ENCODE measurements around the gene COQ10A.
A peak's percentile ranks its signal among the peaks of the same experiment; 100 is the strongest.
"Not testable (repeated sequence)": the region's sequence is repeated elsewhere in the genome, so short reads cannot be mapped to it uniquely, and the experiment has no call there.

COQ10A gene

GRCh38 chr12:56244494-56244893, 22.2 kb upstream of the COQ10A start:
- no peak for DNase-seq

DNA sequence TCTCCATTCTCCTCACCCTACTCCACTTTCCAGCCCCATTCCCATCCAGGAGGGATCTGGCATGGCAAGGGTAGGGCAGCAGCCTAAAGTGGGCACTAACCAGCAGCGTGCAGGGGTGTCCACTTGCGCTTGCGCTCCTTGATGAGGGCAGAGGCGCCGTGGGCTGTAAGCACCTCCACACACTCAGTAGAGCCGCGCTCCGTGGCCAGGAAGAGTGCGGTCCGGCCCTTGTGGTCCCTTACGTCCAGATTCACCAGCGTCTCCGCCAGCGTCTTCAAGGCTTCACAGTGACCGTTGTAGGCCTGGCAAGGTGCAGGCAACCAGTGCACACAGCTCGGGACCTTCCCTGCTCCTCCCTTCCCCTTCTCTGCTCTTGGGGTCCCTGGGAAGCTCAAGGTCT, 18.8 kb upstream of the COQ10A start:
- no peak for DNase-seq

- DNase-seq = no peak
Measured at GRCh38 chr12:56248711-56249110, 18.0 kb upstream of the COQ10A start.

DNA sequence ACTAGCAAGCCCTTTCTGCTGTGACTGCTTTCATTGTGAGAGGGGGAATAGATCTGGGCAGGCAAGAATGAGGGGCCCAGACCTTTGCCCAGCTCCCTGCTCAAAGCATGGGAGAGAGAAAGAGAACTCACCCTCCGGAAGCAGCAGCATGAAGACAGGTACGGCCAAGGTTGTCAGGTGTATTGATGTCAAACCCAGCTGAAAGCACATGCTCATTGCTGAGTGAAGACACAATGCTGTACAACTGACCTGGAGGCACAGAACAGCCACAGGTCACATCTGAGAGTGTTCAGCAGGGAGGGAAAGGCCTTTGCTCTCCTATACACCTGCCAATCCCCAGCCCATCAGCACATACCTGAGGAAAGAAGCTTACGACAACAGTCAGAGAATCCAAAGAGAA, 14.1 kb upstream of the COQ10A start:
- no peak for DNase-seq

- DNase-seq = no peak
Measured at GRCh38 chr12:56253091-56253490, 13.7 kb upstream of the COQ10A start.

GRCh38 chr12:56255671-56256070, 11.1 kb upstream of the COQ10A start:
- no peak for DNase-seq

GRCh38 chr12:56256326-56256960, 10.3 kb upstream of the COQ10A start:
- DNase-seq = no peak

GRCh38 chr12:56257071-56257470, 9.7 kb upstream of the COQ10A start:
- no peak for DNase-seq

GRCh38 chr12:56257491-56258067, 9.2 kb upstream of the COQ10A start:
- DNase-seq = no peak

GRCh38 chr12:56258068-56258819, 8.5 kb upstream of the COQ10A start, which contains the start of gene ANKRD52:
Gene ANKRD52 (minus strand): TSS chr12:56258384. CDS start chr12:56258269, 115 bp downstream.
- peak; percentile 62 for DNase-seq

GRCh38 chr12:56258820-56259183, 7.9 kb upstream of the COQ10A start:
- peak; percentile 5 for DNase-seq

DNA sequence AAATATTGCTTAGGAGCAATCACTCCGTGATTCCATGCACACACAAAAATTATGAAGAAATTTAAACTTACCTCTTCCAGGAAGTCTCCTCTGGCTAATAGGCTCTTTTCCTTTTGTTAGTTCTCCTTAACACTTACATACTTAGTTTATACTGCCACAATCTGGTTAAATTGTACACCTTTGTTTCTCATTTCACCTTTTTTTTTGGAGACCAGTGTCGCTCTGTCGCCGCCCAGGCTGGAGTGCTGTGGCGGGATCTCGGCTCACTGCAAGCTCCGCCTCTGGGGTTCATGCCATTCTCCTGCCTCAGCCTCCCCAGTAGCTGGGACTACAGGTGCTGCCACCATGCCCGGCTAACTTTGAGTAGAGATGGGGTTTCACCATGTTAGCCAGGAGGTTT, 6.4 kb upstream of the COQ10A start:
- no peak for DNase-seq

DNA sequence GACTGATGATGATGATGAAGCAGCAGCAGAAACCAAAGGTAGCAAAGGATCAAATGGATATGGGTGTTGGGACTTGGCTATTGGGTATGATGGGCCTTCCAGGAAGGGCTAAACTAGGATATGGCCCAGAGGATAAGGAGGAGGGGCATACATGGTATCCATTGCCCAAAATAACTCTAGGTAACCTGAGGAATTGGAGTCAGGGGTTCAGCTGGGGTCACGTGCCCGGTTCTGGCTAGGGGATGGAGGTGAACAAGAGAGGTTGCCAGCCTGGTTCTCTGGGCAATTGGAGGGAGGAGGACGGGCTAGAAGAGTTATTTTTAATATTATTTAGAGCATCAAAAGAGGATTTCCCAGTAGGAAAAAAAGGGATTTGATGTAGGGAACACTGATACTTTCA, 5.8 kb upstream of the COQ10A start:
- no peak for DNase-seq

DNA sequence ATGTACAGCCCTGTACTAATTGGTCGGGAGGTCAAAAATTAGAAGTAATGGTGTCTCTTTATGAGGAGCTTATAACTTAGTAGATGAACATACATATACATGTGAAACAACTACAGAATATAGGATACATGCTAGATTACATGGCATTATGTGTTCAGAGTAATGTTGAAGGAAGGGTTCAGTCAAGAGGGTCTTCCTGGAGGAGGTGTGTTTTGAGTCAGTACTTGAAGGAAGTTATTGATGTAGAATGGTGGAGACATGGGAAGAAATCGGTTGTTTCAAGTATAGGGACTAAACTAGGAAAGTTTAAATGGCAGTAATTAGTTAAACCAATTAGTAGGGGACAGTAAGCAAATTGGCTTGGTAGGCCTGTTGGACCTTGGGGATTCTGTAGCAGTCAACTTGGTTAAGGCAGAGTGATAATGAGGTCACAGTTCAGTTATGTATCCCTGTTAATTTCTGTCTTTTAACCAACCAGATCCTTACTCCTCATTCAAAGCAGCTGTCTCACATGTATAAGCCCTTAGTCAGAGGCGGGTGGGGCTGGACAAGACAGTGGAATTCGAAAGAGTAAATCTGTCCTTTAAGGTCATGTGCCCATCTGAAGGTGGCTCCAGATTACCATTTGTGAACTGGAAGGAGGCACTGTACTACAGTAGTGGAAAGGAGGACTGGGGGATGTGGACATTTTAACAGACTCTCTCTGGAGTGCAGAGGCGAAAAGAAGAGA, 5.1 kb upstream of the COQ10A start:
- DNase-seq = no peak

- not testable (repeated sequence) for DNase-seq
Measured at GRCh38 chr12:56262955-56263354, 3.8 kb upstream of the COQ10A start.

DNA sequence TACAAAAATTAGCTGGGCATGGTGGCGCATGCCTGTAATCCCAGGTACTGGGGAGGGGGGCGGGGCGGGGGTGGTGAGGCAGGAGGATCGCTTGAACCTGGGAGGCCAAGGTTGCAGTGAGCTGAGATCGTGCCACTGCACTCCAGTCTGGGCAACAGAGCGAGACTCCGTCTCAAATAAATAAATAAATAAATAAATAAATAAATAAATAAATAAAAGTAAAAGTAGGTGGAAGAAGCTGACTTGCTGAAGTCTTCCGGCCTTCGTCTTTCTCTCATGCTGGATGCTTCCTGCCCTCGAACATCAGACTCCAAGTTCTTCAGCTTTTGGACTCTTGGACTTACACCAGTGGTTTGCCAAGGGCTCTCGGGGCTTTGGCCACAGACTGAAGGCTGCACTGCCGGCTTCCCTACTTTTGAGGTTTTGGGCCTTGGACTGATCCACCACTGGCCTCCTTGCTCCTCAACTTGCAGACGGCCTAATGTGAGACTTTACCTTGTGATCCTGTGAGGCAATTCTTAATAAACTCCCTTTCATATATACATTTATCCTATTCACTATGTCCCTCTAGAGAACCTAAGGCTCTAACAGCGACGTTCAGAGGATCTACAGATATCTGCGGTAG, 562 bp upstream of the COQ10A start:
- DNase-seq = not testable (repeated sequence)

GRCh38 chr12:56267443-56268071, 815 bp downstream of the COQ10A start:
- DNase-seq = no peak

DNA sequence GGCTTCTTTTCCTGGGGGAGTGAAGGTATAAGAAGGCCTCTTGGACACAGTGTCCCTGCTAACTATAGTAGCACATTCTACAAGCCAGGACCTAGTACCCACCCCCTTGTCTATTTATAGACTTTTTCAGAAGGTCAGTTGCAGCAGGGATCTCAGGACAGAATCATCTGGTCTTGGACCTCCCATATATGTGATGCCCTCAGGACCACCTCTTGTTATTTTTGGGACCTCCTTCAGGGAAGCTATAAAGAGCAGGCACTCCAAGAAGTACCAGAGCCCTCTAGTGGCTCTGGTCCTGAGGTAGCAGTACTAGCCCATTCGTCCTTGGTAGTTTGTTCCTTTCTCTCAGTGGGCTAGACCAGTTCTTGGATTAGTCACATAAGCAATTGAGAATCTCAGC, 4.3 kb downstream of the COQ10A start:
- DNase-seq = peak; percentile 10

DNA sequence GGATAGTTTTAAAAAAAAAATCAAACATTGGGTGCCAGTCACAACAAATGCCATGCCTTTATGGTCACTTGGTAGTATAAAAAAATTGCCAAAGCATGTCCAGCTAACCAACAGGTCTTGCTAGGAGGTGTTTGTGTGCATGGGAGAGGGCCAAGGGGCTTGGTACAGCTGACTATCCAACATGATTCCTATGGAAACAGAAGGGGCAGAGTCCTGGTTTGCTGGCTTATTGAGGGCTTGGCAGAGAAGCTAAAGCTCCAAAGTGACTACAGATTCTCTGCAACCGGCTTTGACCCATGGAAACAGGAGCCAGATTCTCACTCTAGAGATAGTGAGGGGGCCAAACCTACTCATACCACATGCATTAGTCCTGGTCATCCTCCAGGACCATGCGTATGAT, 5.7 kb downstream of the COQ10A start:
- not testable (repeated sequence) for DNase-seq

- DNase-seq = no peak
Measured at GRCh38 chr12:56274299-56274698, 7.6 kb downstream of the COQ10A start.

- DNase-seq = no peak
Measured at GRCh38 chr12:56278905-56279304, 12.2 kb downstream of the COQ10A start.

- DNase-seq = no peak
Measured at GRCh38 chr12:56280849-56281248, 14.1 kb downstream of the COQ10A start.

DNA sequence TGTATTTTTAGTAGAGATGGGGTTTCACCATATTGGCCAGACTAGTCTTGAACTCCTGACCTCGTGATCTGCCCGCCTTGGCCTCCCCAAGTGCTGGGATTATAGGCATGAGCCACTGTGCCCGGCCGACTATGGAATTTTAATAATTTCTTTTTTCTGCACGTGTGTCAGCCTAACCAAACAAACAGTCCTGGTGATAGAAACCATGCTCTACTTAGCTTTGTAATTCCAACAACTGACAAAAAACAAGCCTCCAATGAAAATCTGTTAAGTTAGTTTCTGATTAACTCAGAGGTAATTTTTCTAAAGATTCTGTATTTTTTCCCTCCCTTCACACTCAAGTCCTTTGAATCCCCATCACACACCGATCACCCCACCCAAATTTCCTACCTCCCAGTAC, 15.3 kb downstream of the COQ10A start:
- DNase-seq = no peak
